Tibial nerve (tissue), 4 donors: ENCODE results near the gene HOXA3. TPM values are rescaled to one million over a fixed set of nuclear protein-coding genes. Genes with fewer than 3 reads are reported as not detected.
A peak's percentile ranks its signal among the peaks of the same experiment; 100 is the strongest.

Experiments used
- DNase-seq, 2 donors: peaks; one replicate each; pipeline ENCODE4 v3.0.0-alpha.2; 2019; ENCODE audit warnings: low spot score in 2 of 2
- H3K27ac ChIP-seq, 4 donors: fragments of 200-600 bp; sonication (generic) in 3 of 4; one replicate each; pipeline ENCODE4 v1.5.1; 2017 to 2019; ENCODE audit warnings: mild to moderate bottlenecking in 1 of 4
- H3K27me3 ChIP-seq, 2 donors: fragments of 200-600 bp; sonication (generic) in 1 of 2; one replicate each; pipeline versions ENCODE4 v1.5.1 to v1.6.0; 2017 to 2019
- H3K36me3 ChIP-seq, 3 donors: fragments of 200-600 bp; sonication (generic); one replicate each; pipeline ENCODE4 v1.5.1; 2018 to 2019
- H3K4me1 ChIP-seq, 4 donors: fragments of 200-600 bp; sonication (generic) in 3 of 4; one replicate each; pipeline ENCODE4 v1.5.1; 2017 to 2019
- H3K4me3 ChIP-seq, 4 donors: fragments of 200-600 bp; sonication (generic) in 3 of 4; one replicate each; pipeline ENCODE4 v1.5.1; 2017 to 2019; ENCODE audit warnings: mild to moderate bottlenecking in 1 of 4, moderate library complexity in 1 of 4
- H3K9me3 ChIP-seq, 4 donors: fragments of 200-600 bp; sonication (generic) in 3 of 4; one replicate each; pipeline ENCODE4 v1.5.1; 2017 to 2019
- CTCF ChIP-seq, 5 experiments: fragments of 200-600 bp in 3 of 5; fragments of 450-650 bp in 2 of 5; sonication (generic) in 3 of 5; IDR thresholded peaks; one replicate each; pipeline ENCODE4 v1.5.1; 2016 to 2019; ENCODE audit warnings: antibody characterized with exemption in 5 of 5, mild to moderate bottlenecking in 3 of 5, moderate library complexity in 2 of 5
- EP300 ChIP-seq, 2 donors: sonication (generic); formaldehyde crosslinking; IDR thresholded peaks; one replicate each; pipeline ENCODE4 v1.6.1; 2017; ENCODE audit warnings: antibody characterized with exemption in 2 of 2, mild to moderate bottlenecking in 1 of 2
- POLR2A ChIP-seq, 2 donors: fragments of 450-650 bp; IDR thresholded peaks; one replicate each; pipeline ENCODE4 v1.6.1; 2017; ENCODE audit warnings: antibody characterized with exemption in 2 of 2, mild to moderate bottlenecking in 2 of 2, moderate library complexity in 2 of 2
- WGBS, 2 donors: methylation state at CpG; one replicate each; pipeline ENCODE4 v1.1.5; 2018; 5-methylcytosine and 5-hydroxymethylcytosine counted together
- total RNA-seq, 4 donors: library from RNA; depleted of rRNA; stranded (reverse); fragments of >200 nt; gene quantifications; one replicate each; pipeline ENCODE4 v1.1.0, GENCODE V29; 2016

The HOXA3 gene
- total RNA-seq, 4 donors from 2014 or later = 7.0 to 18.8 (median 8.7) TPM

GRCh38 chr7:27098578-27099451, 53.6 kb downstream of the HOXA3 start:
- peaks cover 0 to 86% of the 10 kb centered on the region in 2 donors for H3K27me3 ChIP-seq
- no peaks in the 10 kb centered on the region for H3K36me3 ChIP-seq
- 38 to 42% methylated on average over 38 of the region's 38 CpGs for WGBS, 2 donors
- peak in 1 of 2 donors; percentile 28 for TF ChIP-seq EP300 (IDR thresholded peaks at IDR 0.05)
- TF ChIP-seq POLR2A (IDR thresholded peaks at IDR 0.05) = no peak
- no peak for TF ChIP-seq CTCF (IDR thresholded peaks at IDR 0.05)
- peak overlapping the region; percentile 11 to 87 (median 65) for H3K27ac ChIP-seq
- no peak for DNase-seq
- peak overlapping the region; percentile 3 to 94 (median 24) for H3K4me3 ChIP-seq
- H3K9me3 ChIP-seq = no peaks in the 10 kb centered on the region
- peaks cover 0 to 80% (median 9%) of the 10 kb centered on the region in 4 donors for H3K4me1 ChIP-seq

GRCh38 chr7:27097686-27098577, 54.5 kb downstream of the HOXA3 start:
- Histone ChIP-seq H3K36me3 (no peaks in the 10 kb centered on the region), H3K4me1 (peaks cover 0 to 76% (median 9%) of the 10 kb centered on the region in 4 donors), H3K27ac (peak overlapping the region; percentile 11 to 87 (median 65)), H3K9me3 (no peaks in the 10 kb centered on the region), H3K4me3 (peak overlapping the region; percentile 3 to 94 (median 24)), H3K27me3 (peaks cover 0 to 78% of the 10 kb centered on the region in 2 donors)
- WGBS, 2 donors = 33 to 34% methylated on average over 35 of the region's 35 CpGs
- TF ChIP-seq CTCF (IDR thresholded peaks at IDR 0.05) (no peak), EP300 (IDR thresholded peaks at IDR 0.05) (no peak), POLR2A (IDR thresholded peaks at IDR 0.05) (no peak)
- DNase-seq = no peak

- no peak for DNase-seq
- H3K36me3 ChIP-seq = no peaks in the 10 kb centered on the region
- H3K4me3 ChIP-seq = peak overlapping the region; percentile 51 to 94 (median 86)
- WGBS, 2 donors = 1 to 3% methylated on average over 41 of the region's 41 CpGs
- peak overlapping the region; percentile 61 to 87 (median 74) for H3K27ac ChIP-seq
- peaks cover 0 to 68% (median 9%) of the 10 kb centered on the region in 4 donors for H3K4me1 ChIP-seq
- no peaks in the 10 kb centered on the region for H3K9me3 ChIP-seq
- H3K27me3 ChIP-seq = peaks cover 0 to 73% of the 10 kb centered on the region in 2 donors
- TF ChIP-seq POLR2A (IDR thresholded peaks at IDR 0.05) = no peak
- TF ChIP-seq EP300 (IDR thresholded peaks at IDR 0.05) = peak in 1 of 2 donors; percentile 10
Observed at GRCh38 chr7:27096768-27097514, 55.4 kb downstream of the HOXA3 start.

GRCh38 chr7:27095897-27096767, 56.3 kb downstream of the HOXA3 start, which contains the start of gene HOXA1:
Gene HOXA1 (minus strand): TSS chr7:27096000. CDS start chr7:27095912, 88 bp downstream.
- 0 to 1% methylated on average over 47 to 55 of the region's 68 CpGs for whole genome bisulfite sequencing, 2 donors
- Histone ChIP-seq H3K9me3 (no peaks in the 10 kb centered on the region), H3K4me3 (peak within 1 kb of the TSS; percentile 51 to 94 (median 86)), H3K36me3 (no peaks in the 10 kb centered on the region), H3K27me3 (peaks cover 0 to 73% of the 10 kb centered on the region in 2 donors), H3K27ac (peak within 1 kb of the TSS; percentile 61 to 87 (median 74)), H3K4me1 (peaks cover 0 to 61% (median 7%) of the 10 kb centered on the region in 4 donors)
- peak in 1 of 2 donors; percentile 66 for DNase-seq
- TF ChIP-seq EP300 (IDR thresholded peaks at IDR 0.05) (peak in 1 of 2 donors; percentile 73), POLR2A (IDR thresholded peaks at IDR 0.05) (peak; percentile 23 to 45), CTCF (IDR thresholded peaks at IDR 0.05) (no peak)
